Measurements from ENCODE around the gene S100A14.

Gene S100A14

DNA sequence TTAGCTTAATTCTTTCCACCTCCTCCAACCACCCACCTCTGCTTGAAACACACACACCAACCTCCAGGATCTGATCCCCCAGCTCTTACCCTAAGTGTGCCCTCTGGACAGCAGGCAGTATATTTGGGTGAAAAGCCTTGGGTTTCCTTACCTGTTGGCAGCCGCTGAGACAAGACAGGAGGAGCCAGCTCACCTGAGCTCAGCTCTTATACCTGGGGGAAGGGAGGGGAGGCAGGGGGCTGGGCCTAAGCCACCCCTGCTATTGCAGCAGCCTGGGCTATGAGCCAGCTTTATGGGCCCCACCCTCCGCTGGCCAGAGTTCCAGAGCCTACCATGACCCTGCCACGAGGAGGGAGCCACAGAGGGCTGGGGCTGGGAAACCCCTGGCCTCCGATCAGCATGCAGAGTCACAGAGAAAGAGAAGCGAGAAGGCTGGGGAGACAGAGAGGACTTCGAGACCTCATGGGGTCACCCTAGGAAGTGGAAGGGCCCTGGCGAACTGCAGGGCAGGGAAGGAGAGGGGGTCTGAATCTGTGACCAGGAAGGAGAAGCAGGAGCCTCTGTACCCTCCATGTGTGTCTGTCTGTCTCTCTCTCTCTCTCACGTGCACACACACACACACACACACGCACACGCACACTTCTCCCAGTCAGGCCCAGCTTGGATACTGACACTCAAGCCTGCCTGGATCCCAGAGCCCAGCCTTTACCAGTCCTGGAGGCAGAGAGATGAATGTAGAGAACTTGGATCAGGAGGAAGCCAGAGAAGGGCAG is at the start of gene S100A14:
Gene S100A14, minus strand, starts transcription at position 182 of the 773 bp plus-strand sequence. CDS start 467 bp downstream, outside the sequence.
- H3K9me3 Mint-ChIP-seq = no peaks in the 10 kb centered on the region
- H3K27me3 Mint-ChIP-seq (ENCODE audit: low read depth) = no peaks in the 10 kb centered on the region
- no peak within 1 kb of the TSS for H3K4me3 Mint-ChIP-seq
- no peak for DNase-seq (ENCODE audit: low spot score)
- H3K27ac Mint-ChIP-seq = peak within 1 kb of the TSS; percentile 59
- peaks cover 7% of the 10 kb centered on the region for H3K4me1 Mint-ChIP-seq (ENCODE audit: low read depth)
- no peaks in the 10 kb centered on the region for H3K36me3 Mint-ChIP-seq (ENCODE audit: low read depth)

DNA sequence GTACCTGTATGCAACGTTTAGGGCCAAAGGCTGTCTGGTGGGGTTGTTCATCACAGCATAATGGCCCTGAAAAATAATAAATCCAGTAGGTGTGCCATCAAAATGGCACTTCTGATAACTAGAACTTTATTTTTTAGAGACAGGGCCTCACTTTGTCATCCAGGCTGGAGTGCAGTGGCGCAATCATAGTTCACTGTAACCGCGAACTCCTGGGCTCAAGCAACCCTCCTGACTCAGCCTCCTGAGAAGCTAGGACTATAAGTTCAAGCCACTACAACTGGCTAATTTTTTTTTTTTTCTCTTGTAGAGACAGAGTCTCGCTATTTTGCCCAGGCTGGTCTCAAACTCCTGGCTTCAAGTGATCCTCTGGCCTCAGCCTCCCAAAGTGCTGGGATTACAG is 47.1 kb upstream of the S100A14 start:
- peaks cover 67% of the 10 kb centered on the region for H3K36me3 Mint-ChIP-seq (ENCODE audit: low read depth)
- H3K27ac Mint-ChIP-seq = no peak overlapping the region
- H3K27me3 Mint-ChIP-seq (ENCODE audit: low read depth) = no peaks in the 10 kb centered on the region
- H3K4me3 Mint-ChIP-seq = no peak overlapping the region
- no peaks in the 10 kb centered on the region for H3K9me3 Mint-ChIP-seq
- no peak for DNase-seq (ENCODE audit: low spot score)
- H3K4me1 Mint-ChIP-seq (ENCODE audit: low read depth) = peaks cover 19% of the 10 kb centered on the region

DNA sequence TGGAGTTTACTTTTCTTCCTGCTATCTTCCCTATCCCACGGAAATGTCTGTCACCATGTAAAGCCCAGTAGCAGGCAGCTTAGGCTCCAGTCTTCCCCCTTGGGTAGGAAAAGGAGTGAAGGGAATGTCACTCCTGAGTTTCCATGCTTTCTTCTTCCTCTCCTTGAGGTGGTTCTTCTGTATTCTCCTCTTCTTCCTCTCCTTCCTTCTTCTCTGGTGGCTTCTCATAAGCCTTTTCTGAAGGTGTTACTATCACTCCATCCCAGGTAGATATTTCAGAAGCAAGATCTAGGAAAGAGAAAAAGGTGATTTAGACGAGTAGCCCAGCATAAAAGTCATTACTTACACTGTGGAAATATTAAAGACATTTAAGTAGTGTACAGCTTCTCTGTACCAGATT is 46.1 kb upstream of the S100A14 start:
- H3K9me3 Mint-ChIP-seq = no peaks in the 10 kb centered on the region
- H3K4me3 Mint-ChIP-seq = no peak overlapping the region
- DNase-seq (ENCODE audit: low spot score) = no peak
- peaks cover 14% of the 10 kb centered on the region for H3K4me1 Mint-ChIP-seq (ENCODE audit: low read depth)
- H3K27ac Mint-ChIP-seq = no peak overlapping the region
- H3K36me3 Mint-ChIP-seq (ENCODE audit: low read depth) = peaks cover 58% of the 10 kb centered on the region
- no peaks in the 10 kb centered on the region for H3K27me3 Mint-ChIP-seq (ENCODE audit: low read depth)

DNA sequence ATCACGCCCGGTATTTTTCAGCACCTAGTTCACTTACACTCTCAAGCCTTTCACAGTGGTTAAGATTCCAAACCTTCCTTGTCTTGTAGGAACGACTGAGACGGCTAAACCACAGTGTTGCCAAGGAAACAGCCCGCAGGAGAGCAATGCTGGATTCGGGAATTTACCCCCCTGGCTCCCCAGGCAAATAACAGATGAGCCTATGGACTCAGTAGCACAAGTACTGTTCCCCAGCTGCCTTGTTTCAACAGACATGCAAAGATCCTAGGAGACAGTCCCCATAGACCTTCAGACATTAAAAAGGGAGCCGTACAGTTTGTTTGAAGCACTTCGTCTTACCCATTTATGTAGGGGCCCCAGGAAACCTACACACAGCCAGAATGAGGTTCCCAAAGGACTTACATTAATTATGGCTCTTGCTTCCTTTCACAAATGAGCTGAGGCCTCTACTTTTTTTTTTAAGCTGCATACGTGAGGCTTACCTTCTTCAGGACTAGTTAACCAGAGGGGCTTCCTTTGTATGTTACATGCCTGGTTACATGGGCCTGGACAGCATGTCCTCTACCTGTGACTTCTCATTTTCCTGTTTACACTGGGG is 45.1 kb upstream of the S100A14 start:
- Mint-ChIP-seq H3K36me3 (ENCODE audit: low read depth) (peaks cover 48% of the 10 kb centered on the region), H3K4me3 (no peak overlapping the region), H3K27me3 (ENCODE audit: low read depth) (no peaks in the 10 kb centered on the region), H3K4me1 (ENCODE audit: low read depth) (peaks cover 14% of the 10 kb centered on the region), H3K9me3 (no peaks in the 10 kb centered on the region), H3K27ac (peak overlapping the region; percentile 31)
- no peak for DNase-seq (ENCODE audit: low spot score)

DNA sequence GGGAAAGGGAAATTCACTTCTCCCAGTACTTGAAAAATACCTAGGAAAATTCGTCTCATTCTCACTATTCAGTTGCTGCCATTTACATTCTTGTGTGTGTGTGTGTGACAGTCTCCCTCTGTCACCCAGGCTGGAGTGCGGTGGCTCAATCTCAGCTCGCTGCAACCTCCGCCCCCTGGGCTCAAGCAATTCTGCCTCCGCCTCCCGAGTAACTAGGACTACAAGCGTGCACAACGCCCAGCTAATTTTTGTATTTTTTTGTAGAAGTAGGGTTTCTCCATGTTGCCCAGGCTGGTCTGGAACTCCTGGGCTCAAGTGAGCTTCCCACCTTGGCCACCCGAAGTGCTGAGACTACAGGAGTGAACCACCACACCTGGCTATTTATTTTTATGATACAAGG is 43.5 kb upstream of the S100A14 start:
- no peaks in the 10 kb centered on the region for H3K9me3 Mint-ChIP-seq
- peak overlapping the region; percentile 87 for H3K27ac Mint-ChIP-seq
- H3K36me3 Mint-ChIP-seq (ENCODE audit: low read depth) = peaks cover 34% of the 10 kb centered on the region
- H3K4me3 Mint-ChIP-seq = peak overlapping the region; percentile 97
- H3K4me1 Mint-ChIP-seq (ENCODE audit: low read depth) = peaks cover 12% of the 10 kb centered on the region
- no peak for DNase-seq (ENCODE audit: low spot score)
- no peaks in the 10 kb centered on the region for H3K27me3 Mint-ChIP-seq (ENCODE audit: low read depth)

DNA sequence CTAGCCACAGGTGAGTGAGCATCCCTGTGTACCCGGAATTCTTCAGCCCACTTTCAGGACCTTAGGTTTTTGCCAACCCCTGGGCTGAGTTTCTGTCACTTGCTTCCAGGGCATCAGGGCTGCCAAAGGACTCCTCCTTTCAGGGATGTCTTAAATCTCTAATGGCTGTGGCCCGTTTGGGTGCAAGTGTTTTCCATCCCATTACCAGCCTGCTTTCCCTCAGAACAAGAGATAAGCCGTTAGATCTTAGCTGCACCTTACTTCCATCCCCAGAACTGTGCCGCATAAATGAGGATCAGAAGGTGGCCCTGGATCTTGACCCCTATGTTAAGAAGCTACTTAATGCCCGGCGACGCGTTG is 43.0 kb upstream of the S100A14 start:
- Mint-ChIP-seq H3K4me3 (peak overlapping the region; percentile 97), H3K9me3 (no peaks in the 10 kb centered on the region), H3K27ac (peak overlapping the region; percentile 87), H3K27me3 (ENCODE audit: low read depth) (no peaks in the 10 kb centered on the region), H3K36me3 (ENCODE audit: low read depth) (peaks cover 29% of the 10 kb centered on the region), H3K4me1 (ENCODE audit: low read depth) (peaks cover 12% of the 10 kb centered on the region)
- DNase-seq (ENCODE audit: low spot score) = no peak

DNA sequence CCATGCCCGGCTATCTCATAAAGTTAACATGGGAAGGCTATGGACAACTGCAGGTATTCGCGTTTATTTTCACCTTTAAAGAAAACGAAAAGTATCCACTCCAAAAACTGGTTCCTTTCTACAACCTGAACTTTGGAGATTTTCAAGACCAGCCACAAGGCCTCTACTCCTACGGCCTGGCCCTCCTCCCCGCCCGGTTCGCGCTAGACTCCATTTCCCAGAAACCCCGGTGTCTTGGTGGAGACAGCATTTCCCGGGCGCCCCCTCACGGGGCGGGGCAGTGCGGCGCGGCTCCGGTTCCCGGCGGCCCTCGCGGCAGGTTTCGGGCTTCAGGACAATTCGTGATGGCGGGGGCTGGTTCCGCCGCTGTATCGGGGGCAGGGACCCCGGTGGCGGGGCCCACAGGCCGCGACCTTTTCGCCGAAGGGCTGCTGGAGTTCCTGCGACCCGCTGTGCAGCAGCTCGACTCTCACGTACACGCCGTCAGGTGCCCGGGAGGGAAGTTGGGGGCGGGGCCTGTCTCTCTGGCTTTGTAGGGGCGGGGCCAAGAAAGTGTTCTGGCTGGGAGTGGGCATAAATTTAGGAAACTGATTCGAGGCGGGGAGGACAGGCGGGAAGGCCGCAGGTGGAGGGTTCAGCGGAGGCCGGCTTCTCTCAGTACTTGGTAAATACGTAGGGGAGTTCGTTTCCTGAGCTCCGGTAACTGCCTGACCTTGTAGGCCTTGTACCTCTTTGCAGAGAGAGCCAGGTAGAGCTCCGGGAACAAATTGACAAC is 42.5 kb upstream of the S100A14 start, which contains the start of gene SNAPIN:
Gene SNAPIN, plus strand, starts transcription at position 304 of the 775 bp plus-strand sequence. Its CDS starts 41 bp downstream, at position 345.
- H3K36me3 Mint-ChIP-seq (ENCODE audit: low read depth) = peaks cover 25% of the 10 kb centered on the region
- no peaks in the 10 kb centered on the region for H3K27me3 Mint-ChIP-seq (ENCODE audit: low read depth)
- peak within 1 kb of the TSS; percentile 87 for H3K27ac Mint-ChIP-seq
- DNase-seq (ENCODE audit: low spot score) = peak; percentile 92
- peaks cover 12% of the 10 kb centered on the region for H3K4me1 Mint-ChIP-seq (ENCODE audit: low read depth)
- H3K9me3 Mint-ChIP-seq = no peaks in the 10 kb centered on the region
- H3K4me3 Mint-ChIP-seq = peak within 1 kb of the TSS; percentile 97

DNA sequence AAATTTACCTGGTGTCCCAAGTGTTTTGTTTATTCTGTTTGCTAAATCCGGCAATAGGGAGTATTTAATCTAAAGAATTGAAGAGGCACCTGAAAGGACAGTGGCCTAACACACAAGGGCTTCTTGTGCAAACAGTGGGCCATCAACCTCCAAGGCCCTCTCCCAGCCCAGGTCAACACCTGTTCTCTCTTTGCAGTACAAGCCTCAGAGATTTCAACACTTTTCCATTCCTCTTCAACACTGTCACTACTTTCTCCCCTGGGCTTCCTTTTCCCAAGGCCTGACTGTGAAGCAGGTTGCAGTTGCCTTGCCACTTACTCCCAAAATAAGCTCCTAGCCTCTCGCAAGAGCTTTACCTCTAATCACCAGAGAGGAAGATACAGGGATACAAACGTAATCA is 39.2 kb upstream of the S100A14 start:
- Mint-ChIP-seq H3K4me1 (ENCODE audit: low read depth) (peaks cover 12% of the 10 kb centered on the region), H3K27me3 (ENCODE audit: low read depth) (no peaks in the 10 kb centered on the region), H3K9me3 (no peaks in the 10 kb centered on the region), H3K27ac (no peak overlapping the region), H3K4me3 (no peak overlapping the region), H3K36me3 (ENCODE audit: low read depth) (no peaks in the 10 kb centered on the region)
- no peak for DNase-seq (ENCODE audit: low spot score)

DNA sequence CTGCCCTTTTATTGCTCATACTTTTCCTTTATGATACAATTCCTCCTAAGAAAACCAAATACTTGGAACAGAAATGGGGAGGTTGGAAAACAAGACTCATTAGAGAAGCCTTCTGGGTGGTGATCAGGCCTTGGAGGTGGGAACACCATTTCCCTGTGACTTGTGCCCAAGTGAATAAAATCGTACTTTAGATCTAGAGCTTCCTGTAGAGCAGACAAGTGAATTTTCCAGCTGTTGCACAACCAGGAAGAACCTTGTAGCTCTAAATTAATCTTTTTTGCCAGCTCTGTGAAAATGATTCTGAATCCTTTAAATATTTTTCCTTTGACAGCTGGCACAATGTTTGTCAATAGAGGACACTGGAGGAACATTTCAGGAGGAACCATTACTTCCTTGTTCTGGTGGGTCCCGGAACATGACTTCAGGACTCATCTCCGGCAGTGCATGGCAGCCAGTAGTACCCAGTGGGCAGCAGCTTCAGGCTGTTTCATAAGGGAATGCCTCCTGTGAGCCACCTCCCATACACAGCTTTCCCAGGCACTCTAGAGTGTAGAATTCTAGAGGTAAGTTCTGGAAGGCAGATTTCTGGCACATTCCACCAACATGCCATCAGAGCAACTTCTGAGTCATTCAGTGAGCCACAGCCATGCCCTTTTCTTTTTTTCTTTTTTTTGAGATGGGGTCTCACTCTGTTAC is 36.8 kb upstream of the S100A14 start:
- H3K27ac Mint-ChIP-seq = no peak overlapping the region
- no peaks in the 10 kb centered on the region for H3K9me3 Mint-ChIP-seq
- H3K4me1 Mint-ChIP-seq (ENCODE audit: low read depth) = peaks cover 4% of the 10 kb centered on the region
- H3K27me3 Mint-ChIP-seq (ENCODE audit: low read depth) = no peaks in the 10 kb centered on the region
- peaks cover under 1% of the 10 kb centered on the region for H3K36me3 Mint-ChIP-seq (ENCODE audit: low read depth)
- DNase-seq (ENCODE audit: low spot score) = no peak
- H3K4me3 Mint-ChIP-seq = no peak overlapping the region

DNA sequence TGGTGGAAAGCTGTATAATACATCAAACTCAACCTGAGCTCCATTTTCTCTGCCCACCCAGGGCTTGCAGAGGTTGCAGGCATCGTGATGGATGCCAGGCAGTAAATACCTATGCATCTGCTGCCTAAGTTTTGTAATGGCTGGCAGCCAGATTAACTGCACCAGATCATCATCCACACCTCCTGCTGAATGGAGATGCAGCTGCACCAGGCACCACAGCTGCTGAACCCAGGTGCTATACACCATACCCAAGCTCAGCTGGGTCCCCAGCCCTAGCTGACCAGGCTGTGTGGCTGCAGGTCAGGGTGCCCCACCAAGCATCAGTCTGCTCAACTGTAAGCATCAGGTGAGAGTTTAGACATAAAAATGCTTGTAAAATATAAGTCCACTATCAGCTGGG is 35.6 kb upstream of the S100A14 start:
- H3K4me1 Mint-ChIP-seq (ENCODE audit: low read depth) = peaks cover 7% of the 10 kb centered on the region
- H3K9me3 Mint-ChIP-seq = no peaks in the 10 kb centered on the region
- peaks cover 9% of the 10 kb centered on the region for H3K36me3 Mint-ChIP-seq (ENCODE audit: low read depth)
- no peak for DNase-seq (ENCODE audit: low spot score)
- H3K27me3 Mint-ChIP-seq (ENCODE audit: low read depth) = no peaks in the 10 kb centered on the region
- H3K4me3 Mint-ChIP-seq = no peak overlapping the region
- no peak overlapping the region for H3K27ac Mint-ChIP-seq

DNA sequence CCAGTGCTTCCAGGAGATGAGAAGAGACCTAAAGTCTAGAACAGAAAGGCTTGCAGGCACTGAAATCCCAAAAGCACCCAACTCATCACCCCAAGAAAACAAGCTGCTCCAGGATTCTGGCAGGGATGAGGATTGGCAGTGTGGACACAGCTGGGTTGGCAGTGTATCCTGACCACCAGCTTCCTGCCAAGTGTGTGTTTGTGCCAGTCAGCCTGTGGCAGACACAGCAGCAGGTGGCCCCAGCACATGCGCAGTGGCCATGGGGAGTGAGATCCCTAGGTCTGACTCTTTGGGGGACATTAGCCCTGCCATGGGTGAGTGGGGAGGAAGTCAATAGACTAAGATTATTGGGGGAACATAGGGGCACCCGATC is 33.7 kb upstream of the S100A14 start:
- no peaks in the 10 kb centered on the region for H3K9me3 Mint-ChIP-seq
- H3K36me3 Mint-ChIP-seq (ENCODE audit: low read depth) = peaks cover 27% of the 10 kb centered on the region
- no peak overlapping the region for H3K4me3 Mint-ChIP-seq
- H3K4me1 Mint-ChIP-seq (ENCODE audit: low read depth) = peaks cover 15% of the 10 kb centered on the region
- no peak for DNase-seq (ENCODE audit: low spot score)
- peak overlapping the region; percentile 55 for H3K27ac Mint-ChIP-seq
- no peaks in the 10 kb centered on the region for H3K27me3 Mint-ChIP-seq (ENCODE audit: low read depth)

DNA sequence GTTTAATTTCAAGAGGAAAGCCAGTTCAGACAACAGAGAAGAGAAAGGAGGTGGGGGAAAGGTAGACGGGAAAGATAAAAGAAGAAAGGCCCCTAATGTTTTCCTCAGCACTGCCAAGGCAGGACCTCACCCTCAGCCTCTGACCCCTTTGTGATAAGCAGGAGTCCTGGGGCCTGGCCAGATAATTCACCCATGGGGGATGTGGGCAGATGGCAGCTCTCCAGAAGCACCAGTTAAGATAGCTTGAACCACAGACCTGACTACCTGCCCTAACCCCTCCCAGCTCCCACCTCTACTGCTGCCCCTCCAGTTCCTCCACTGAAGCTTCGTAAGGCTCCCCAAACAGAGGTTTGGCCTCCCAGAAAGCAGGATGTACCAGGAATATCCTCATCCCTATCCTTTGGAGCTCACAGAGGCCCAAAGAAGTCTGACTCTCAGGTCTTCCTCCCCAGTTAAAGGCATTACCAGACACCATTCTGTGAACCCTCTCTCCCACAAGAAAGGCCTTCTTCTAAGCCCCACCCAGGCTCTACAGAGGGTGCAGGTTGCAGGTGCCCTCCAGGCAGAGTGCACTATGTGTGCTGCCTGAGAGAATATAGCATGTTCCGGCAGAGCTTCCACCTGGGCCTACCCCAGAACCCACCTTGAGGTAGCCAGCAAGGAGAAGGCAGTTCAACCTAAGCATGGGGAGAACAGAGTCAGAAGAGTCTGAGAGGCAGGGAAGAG is 33.2 kb upstream of the S100A14 start:
- Mint-ChIP-seq H3K4me3 (no peak overlapping the region), H3K27me3 (ENCODE audit: low read depth) (no peaks in the 10 kb centered on the region), H3K4me1 (ENCODE audit: low read depth) (peaks cover 17% of the 10 kb centered on the region)

DNA sequence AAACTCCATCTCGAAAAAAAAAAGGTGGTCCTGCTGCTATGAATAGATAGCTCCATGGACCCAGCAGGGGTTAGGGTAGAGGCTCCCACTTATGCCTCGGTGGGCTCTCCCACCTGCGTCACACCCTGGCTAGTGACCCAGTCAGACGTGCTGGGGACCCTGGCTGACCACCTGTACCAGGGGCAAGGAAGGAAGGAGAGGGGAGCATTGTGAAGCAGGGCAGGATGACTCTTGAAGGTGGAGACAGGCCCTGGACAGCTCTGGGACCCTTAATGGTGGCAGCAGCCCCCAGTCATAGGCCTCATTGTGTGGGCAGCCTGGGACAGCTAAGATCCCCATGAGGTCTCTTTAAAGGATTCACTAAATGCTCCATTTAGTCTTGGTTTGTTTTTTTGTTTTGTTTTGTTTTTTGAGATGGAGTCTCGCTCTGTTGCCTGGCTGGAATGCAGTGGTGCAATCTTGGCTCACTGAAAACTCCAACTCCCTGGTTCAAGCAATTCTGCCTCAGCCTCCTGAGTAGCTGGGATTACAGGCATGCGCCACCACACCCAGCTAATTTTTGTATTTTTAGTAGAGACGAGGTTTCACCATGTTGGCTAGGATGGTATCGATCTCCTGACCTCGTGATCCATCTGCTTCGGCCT is 32.0 kb upstream of the S100A14 start:
- no peaks in the 10 kb centered on the region for H3K27me3 Mint-ChIP-seq (ENCODE audit: low read depth)
- peaks cover 43% of the 10 kb centered on the region for H3K36me3 Mint-ChIP-seq (ENCODE audit: low read depth)
- H3K4me1 Mint-ChIP-seq (ENCODE audit: low read depth) = peaks cover 22% of the 10 kb centered on the region
- H3K27ac Mint-ChIP-seq = no peak overlapping the region
- DNase-seq (ENCODE audit: low spot score) = no peak
- no peaks in the 10 kb centered on the region for H3K9me3 Mint-ChIP-seq
- no peak overlapping the region for H3K4me3 Mint-ChIP-seq

More for the DNA sequence above, 33.2 kb upstream of the S100A14 start:
- Mint-ChIP-seq H3K36me3 (ENCODE audit: low read depth) (peaks cover 32% of the 10 kb centered on the region), H3K9me3 (no peaks in the 10 kb centered on the region), H3K27ac (peak overlapping the region; percentile 55)
- DNase-seq (ENCODE audit: low spot score) = no peak
